SH-SY5Y (cell line): ENCODE results near the gene SPSB3.

Source experiments
- GATA2 ChIP-seq: IDR thresholded peaks from 2 replicates; pipeline ENCODE4 v1.6.1; 2011; ENCODE audit warnings: mild to moderate bottlenecking, low read depth, low read length
- GATA3 ChIP-seq: IDR thresholded peaks from 2 replicates; pipeline ENCODE4 v1.6.1; 2011; ENCODE audit warnings: low read depth, mild to moderate bottlenecking, low read length, moderate library complexity

DNA sequence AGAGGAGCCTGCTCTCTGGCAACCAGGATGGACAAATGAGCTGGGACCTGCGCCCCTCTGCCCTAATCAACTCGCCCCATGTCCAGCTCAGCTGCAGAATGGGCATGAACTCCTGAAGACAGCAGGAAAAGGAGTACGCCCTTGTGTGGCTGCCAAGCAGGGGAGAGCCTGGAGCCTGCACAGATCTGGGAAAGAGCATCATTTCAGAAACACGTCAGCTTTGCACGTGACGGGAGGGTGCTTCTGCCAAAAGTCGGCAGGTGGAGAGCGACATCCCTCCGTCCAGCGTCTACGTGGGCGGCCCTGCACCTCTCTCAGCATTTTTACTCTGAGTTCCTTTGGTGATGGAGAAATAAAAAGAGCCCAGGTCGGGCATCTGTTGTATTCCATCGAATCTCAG, 29.5 kb downstream of the SPSB3 start:
- TF ChIP-seq GATA2 (no peak), GATA3 (no peak)
